HepG2 (cell line): ENCODE measurements around the gene NUP93. TPM values are rescaled to one million over a fixed set of nuclear protein-coding genes. Genes with fewer than 3 reads are reported as not detected.

Source experiments
- AHR ChIP-seq: IDR thresholded peaks from 2 replicates; pipeline ENCODE4 v1.6.1; 2018; ENCODE audit warnings: missing genetic modification reagents, missing compliant biosample characterization
- ELF3 ChIP-seq: IDR thresholded peaks from 2 replicates; pipeline ENCODE4 v1.6.1; 2016; ENCODE audit warnings: missing genetic modification reagents, missing compliant biosample characterization
- HNF4G ChIP-seq, 2 experiments: sonication (generic) in 1 of 2; formaldehyde crosslinking in 1 of 2; IDR thresholded peaks; 2 replicates each; pipeline versions ENCODE4 v1.4.0 to v1.6.1; 2011 to 2020; ENCODE audit warnings: borderline replicate concordance in 2 of 2, low read depth in 2 of 2, mild to moderate bottlenecking in 2 of 2, low read length in 1 of 2, missing genetic modification reagents in 1 of 2, moderate library complexity in 1 of 2
- IRF2 ChIP-seq: IDR thresholded peaks from 2 replicates; pipeline ENCODE4 v1.6.1; 2018; ENCODE audit warnings: missing genetic modification reagents, missing compliant biosample characterization
- JUN ChIP-seq: sonication (generic); formaldehyde crosslinking; IDR thresholded peaks from 2 replicates; pipeline ENCODE4 v1.4.0; 2020; ENCODE audit warnings: mild to moderate bottlenecking, missing genetic modification reagents
- MXD1 ChIP-seq: sonication (generic); formaldehyde crosslinking; IDR thresholded peaks from 2 replicates; pipeline ENCODE4 v1.4.0; 2020; ENCODE audit warnings: mild to moderate bottlenecking, missing genetic modification reagents
- NR2F6 ChIP-seq, 2 experiments: IDR thresholded peaks; 2 replicates each; pipeline ENCODE4 v1.6.1; 2016; ENCODE audit warnings: antibody characterized with exemption in 1 of 2, mild to moderate bottlenecking in 1 of 2
- PAXIP1 ChIP-seq: sonication (generic); formaldehyde crosslinking; conservative IDR thresholded peaks from 2 replicates; pipeline ENCODE4 v1.4.0; 2020; ENCODE audit warnings: mild to moderate bottlenecking, missing genetic modification reagents, moderate library complexity
- RARG ChIP-seq: sonication (generic); formaldehyde crosslinking; IDR thresholded peaks from 2 replicates; pipeline ENCODE4 v1.4.0; 2020; ENCODE audit warnings: low read depth, mild to moderate bottlenecking, missing genetic modification reagents
- RFXAP ChIP-seq: sonication (generic); formaldehyde crosslinking; IDR thresholded peaks from 2 replicates; pipeline ENCODE4 v1.4.0; 2020; ENCODE audit warnings: missing genetic modification reagents, borderline replicate concordance
- SALL1 ChIP-seq: sonication (generic); formaldehyde crosslinking; IDR thresholded peaks from 2 replicates; pipeline ENCODE4 v1.8.0; 2022; ENCODE audit warnings: mild to moderate bottlenecking, missing genetic modification reagents
- TBX2 ChIP-seq: sonication (generic); formaldehyde crosslinking; IDR thresholded peaks from 2 replicates; pipeline ENCODE4 v1.5.0; 2020; ENCODE audit warnings: missing genetic modification reagents, mild to moderate bottlenecking, borderline replicate concordance
- ZBTB20 ChIP-seq: sonication (generic); formaldehyde crosslinking; IDR thresholded peaks from 2 replicates; pipeline ENCODE4 v1.8.1; 2023; ENCODE audit warnings: missing genetic modification reagents, low read depth, mild to moderate bottlenecking, borderline replicate concordance
- ZBTB21 ChIP-seq: sonication (generic); formaldehyde crosslinking; IDR thresholded peaks from 2 replicates; pipeline ENCODE4 v1.4.0; 2020; ENCODE audit warnings: missing genetic modification reagents
- ZBTB33 ChIP-seq: sonication (generic); formaldehyde crosslinking; IDR thresholded peaks from 2 replicates; pipeline ENCODE4 v1.4.0; 2020; ENCODE audit warnings: missing genetic modification reagents
- ZBTB43 ChIP-seq: sonication (generic); formaldehyde crosslinking; conservative IDR thresholded peaks from 2 replicates; pipeline ENCODE4 v1.4.0; 2020; ENCODE audit warnings: missing genetic modification reagents
- ZFX ChIP-seq: sonication (generic); formaldehyde crosslinking; IDR thresholded peaks from 2 replicates; pipeline ENCODE4 v1.4.0; 2020; ENCODE audit warnings: mild to moderate bottlenecking, low read depth, missing genetic modification reagents, moderate library complexity
- ZNF274 ChIP-seq: sonication (generic); formaldehyde crosslinking; IDR thresholded peaks from 2 replicates; pipeline ENCODE4 v1.5.1; 2020; ENCODE audit warnings: mild to moderate bottlenecking, missing genetic modification reagents
- ZNF652 ChIP-seq: IDR thresholded peaks from 2 replicates; pipeline ENCODE4 v1.6.1; 2016; ENCODE audit warnings: low read depth, borderline replicate concordance
- ZNF710 ChIP-seq: sonication (generic); formaldehyde crosslinking; IDR thresholded peaks from 2 replicates; pipeline ENCODE4 v1.5.0; 2020; ENCODE audit warnings: mild to moderate bottlenecking, missing genetic modification reagents, borderline replicate concordance
- polyA plus RNA-seq, 8 experiments: library from polyadenylated mRNA; depleted of rRNA in 3 of 8; stranded (reverse) in 7 of 8; unstranded in 1 of 8; fragments of >200 nt; fragmentation: Illumina TruSeq in 4 of 8; extraction: Trizol in 4 of 8; gene quantifications; 2 replicates each; pipeline versions ENCODE4 v1.2.1 to v1.2.3, GENCODE V29; 2011 to 2016; ENCODE audit warnings: low read depth in 4 of 8, missing spikeins in 1 of 8, mixed read lengths in 1 of 8; ENCODE audit not compliant: insufficient read depth in 1 of 8
- total RNA-seq, 5 experiments: library from RNA; depleted of rRNA; stranded (reverse); fragments of >200 nt; fragmentation: Illumina TruSeq; extraction: Trizol; gene quantifications; 2 replicates each; pipeline ENCODE4 v1.2.3, GENCODE V29; 2016; ENCODE audit warnings: low read depth in 1 of 5

NUP93 gene
- total and polyA plus RNA-seq, 2 of the 13 experiments (the other 11 are each of a cell fraction or from before 2014, with no cell fraction given) = 58.5 to 140 TPM

- TF ChIP-seq IRF2 (CRISPR knock-in tag) = 0 out of 2 replicates have a peak, but pooled peaks have one; percentile 30
- no peak for TF ChIP-seq ZNF274 (CRISPR knock-in tag)
- no peak for TF ChIP-seq ZFX
- no peak for TF ChIP-seq ZBTB21
- no peak for TF ChIP-seq MXD1 (CRISPR knock-in tag)
- TF ChIP-seq RARG (CRISPR knock-in tag) = no peak
- TF ChIP-seq ELF3 (CRISPR knock-in tag) = peak; percentile 82
- TF ChIP-seq ZNF710 (CRISPR knock-in tag) = peak; percentile 79
- TF ChIP-seq SALL1 (CRISPR knock-in tag) = peak; percentile 44; the same call in 1 of the 2 replicates
- 0 out of 2 replicates have a peak, but pooled peaks have one; percentile 25 for TF ChIP-seq RFXAP (CRISPR knock-in tag)
- peak; percentile 90; the same call in 1 of the 2 replicates for TF ChIP-seq ZBTB20
- TF ChIP-seq TBX2 (CRISPR knock-in tag) = peak; percentile 80; the same call in 1 of the 2 replicates
- TF ChIP-seq HNF4G (IDR thresholded peaks at IDR 0.05; ENCODE audit: borderline replicate concordance, low read depth, low read length) = no peak
- 0 out of 2 replicates have a peak, but pooled peaks have one; percentile 33 for TF ChIP-seq HNF4G (CRISPR knock-in tag; IDR thresholded peaks at IDR 0.05; ENCODE audit: borderline replicate concordance, low read depth)
- TF ChIP-seq AHR (CRISPR knock-in tag) = no peak
- TF ChIP-seq JUN (CRISPR knock-in tag) = peak; percentile 21; the same call in 1 of the 2 replicates
- TF ChIP-seq ZBTB33 = no peak
- peak; percentile 87 for TF ChIP-seq PAXIP1 (CRISPR knock-in tag)
- peak; percentile 31; the same call in 1 of the 2 replicates for TF ChIP-seq NR2F6 (IDR thresholded peaks at IDR 0.05)
- peak; percentile 56; the same call in 1 of the 2 replicates for TF ChIP-seq NR2F6 (CRISPR knock-in tag; IDR thresholded peaks at IDR 0.05)
- peak; percentile 96 for TF ChIP-seq ZBTB43
- TF ChIP-seq ZNF652 (CRISPR knock-in tag) = peak; percentile 35; the same call in 1 of the 2 replicates
Observed at GRCh38 chr16:56817938-56818337, 88.0 kb downstream of the NUP93 start (continued).
